ENCODE data around the gene TCAIM.

The TCAIM gene

GRCh38 chr3:44375450-44375849 lies 36.9 kb downstream of the TCAIM start:
- Histone ChIP-seq H3K27ac (ENCODE audit: low read depth, low read length) (no peak overlapping the region), H3K14ac (ENCODE audit: low read length) (no peak overlapping the region), H3K4me2 (ENCODE audit: low read length) (no peak overlapping the region), H3K27me3 (ENCODE audit: insufficient read depth, low read length) (no peaks in the 10 kb centered on the region), H4K91ac (ENCODE audit: low read depth, low read length) (no peak overlapping the region), H2BK12ac (ENCODE audit: low read length) (no peak overlapping the region), H3K79me2 (ENCODE audit: control insufficient read depth, insufficient read depth, low read length, poor library complexity) (no peaks in the 10 kb centered on the region), H3K36me3 (ENCODE audit: control insufficient read depth in 1 of 2, insufficient read depth in 2 of 2, low read length in 2 of 2) (peaks cover 1 to 3% of the 10 kb centered on the region in 2 experiments), H3K9me3 (ENCODE audit: insufficient read depth, low read depth, low read length) (no peaks in the 10 kb centered on the region), H3K4me3 (ENCODE audit: low read depth, low read length) (no peak overlapping the region), H2AFZ (ENCODE audit: insufficient read depth, low read length, poor library complexity) (no peak overlapping the region), H3K4me1 (ENCODE audit: control insufficient read depth in 1 of 2, insufficient read depth in 2 of 2, low read length in 2 of 2) (no peaks in the 10 kb centered on the region), H3K23ac (ENCODE audit: low read length) (no peak overlapping the region), H3K18ac (ENCODE audit: low read length) (no peak overlapping the region), H2AK5ac (ENCODE audit: low read length) (no peak overlapping the region), H2BK5ac (ENCODE audit: low read depth, low read length, poor library complexity) (no peak overlapping the region), H3K4ac (ENCODE audit: low read depth, low read length) (no peak overlapping the region), H4K12ac (ENCODE audit: low read depth, low read length) (no peak overlapping the region), H3K79me1 (ENCODE audit: low read length) (no peaks in the 10 kb centered on the region), H4K8ac (ENCODE audit: low read depth, low read length) (no peak overlapping the region), H2BK120ac (ENCODE audit: insufficient read depth, low read length, poor library complexity) (no peak overlapping the region), H3K9ac (ENCODE audit: low read length) (no peak overlapping the region)
- DNase-seq = no peak
- WGBS (ENCODE audit: extremely low coverage, insufficient coverage, insufficient read length) = no CpG with 5 or more reads among the region's 1 CpG

GRCh38 chr3:44387404-44387803 lies 48.8 kb downstream of the TCAIM start:
- Histone ChIP-seq H3K27me3 (ENCODE audit: insufficient read depth, low read length) (no peaks in the 10 kb centered on the region), H3K23ac (ENCODE audit: low read length) (no peak overlapping the region), H4K12ac (ENCODE audit: low read depth, low read length) (no peak overlapping the region), H3K36me3 (ENCODE audit: control insufficient read depth in 1 of 2, insufficient read depth in 2 of 2, low read length in 2 of 2) (peaks cover 6 to 7% of the 10 kb centered on the region in 2 experiments), H3K9me3 (ENCODE audit: insufficient read depth, low read depth, low read length) (peaks cover 11% of the 10 kb centered on the region), H4K91ac (ENCODE audit: low read depth, low read length) (no peak overlapping the region), H3K18ac (ENCODE audit: low read length) (no peak overlapping the region), H3K79me1 (ENCODE audit: low read length) (no peaks in the 10 kb centered on the region), H2AFZ (ENCODE audit: insufficient read depth, low read length, poor library complexity) (no peak overlapping the region), H3K4me3 (ENCODE audit: low read depth, low read length) (no peak overlapping the region), H2AK5ac (ENCODE audit: low read length) (no peak overlapping the region), H2BK120ac (ENCODE audit: insufficient read depth, low read length, poor library complexity) (no peak overlapping the region), H3K4me1 (ENCODE audit: control insufficient read depth in 1 of 2, insufficient read depth in 2 of 2, low read length in 2 of 2) (no peaks in the 10 kb centered on the region), H4K8ac (ENCODE audit: low read depth, low read length) (no peak overlapping the region), H3K27ac (ENCODE audit: low read depth, low read length) (no peak overlapping the region), H2BK12ac (ENCODE audit: low read length) (no peak overlapping the region), H3K9ac (ENCODE audit: low read length) (no peak overlapping the region), H2BK5ac (ENCODE audit: low read depth, low read length, poor library complexity) (no peak overlapping the region), H3K4ac (ENCODE audit: low read depth, low read length) (no peak overlapping the region), H3K4me2 (ENCODE audit: low read length) (no peak overlapping the region), H3K79me2 (ENCODE audit: control insufficient read depth, insufficient read depth, low read length, poor library complexity) (no peaks in the 10 kb centered on the region), H3K14ac (ENCODE audit: low read length) (no peak overlapping the region)
- WGBS (ENCODE audit: extremely low coverage, insufficient coverage, insufficient read length) = no CpG with 5 or more reads among the region's 7 CpGs
- no peak for DNase-seq

GRCh38 chr3:44392489-44392888 lies 53.9 kb downstream of the TCAIM start:
- Histone ChIP-seq H4K12ac (ENCODE audit: low read depth, low read length) (no peak overlapping the region), H3K79me2 (ENCODE audit: control insufficient read depth, insufficient read depth, low read length, poor library complexity) (no peaks in the 10 kb centered on the region), H3K27me3 (ENCODE audit: insufficient read depth, low read length) (no peaks in the 10 kb centered on the region), H3K4me3 (ENCODE audit: low read depth, low read length) (no peak overlapping the region), H3K14ac (ENCODE audit: low read length) (no peak overlapping the region), H3K9ac (ENCODE audit: low read length) (no peak overlapping the region), H3K79me1 (ENCODE audit: low read length) (no peaks in the 10 kb centered on the region), H3K9me3 (ENCODE audit: insufficient read depth, low read depth, low read length) (no peaks in the 10 kb centered on the region), H2BK12ac (ENCODE audit: low read length) (no peak overlapping the region), H2BK5ac (ENCODE audit: low read depth, low read length, poor library complexity) (no peak overlapping the region), H3K4me2 (ENCODE audit: low read length) (no peak overlapping the region), H4K8ac (ENCODE audit: low read depth, low read length) (no peak overlapping the region), H3K36me3 (ENCODE audit: control insufficient read depth in 1 of 2, insufficient read depth in 2 of 2, low read length in 2 of 2) (peaks cover 0 to 3% of the 10 kb centered on the region in 2 experiments), H3K18ac (ENCODE audit: low read length) (no peak overlapping the region), H3K23ac (ENCODE audit: low read length) (no peak overlapping the region), H2AK5ac (ENCODE audit: low read length) (no peak overlapping the region), H2AFZ (ENCODE audit: insufficient read depth, low read length, poor library complexity) (no peak overlapping the region), H2BK120ac (ENCODE audit: insufficient read depth, low read length, poor library complexity) (no peak overlapping the region), H3K27ac (ENCODE audit: low read depth, low read length) (no peak overlapping the region), H3K4me1 (ENCODE audit: control insufficient read depth in 1 of 2, insufficient read depth in 2 of 2, low read length in 2 of 2) (no peaks in the 10 kb centered on the region), H3K4ac (ENCODE audit: low read depth, low read length) (no peak overlapping the region), H4K91ac (ENCODE audit: low read depth, low read length) (no peak overlapping the region)
- no peak for DNase-seq
- no CpG with 5 or more reads among the region's 1 CpG for WGBS (ENCODE audit: extremely low coverage, insufficient coverage, insufficient read length)

GRCh38 chr3:44395714-44396113 lies 57.1 kb downstream of the TCAIM start:
- Histone ChIP-seq H3K14ac (ENCODE audit: low read length) (no peak overlapping the region), H3K27ac (ENCODE audit: low read depth, low read length) (no peak overlapping the region), H4K8ac (ENCODE audit: low read depth, low read length) (no peak overlapping the region), H4K12ac (ENCODE audit: low read depth, low read length) (no peak overlapping the region), H3K27me3 (ENCODE audit: insufficient read depth, low read length) (no peaks in the 10 kb centered on the region), H3K79me2 (ENCODE audit: control insufficient read depth, insufficient read depth, low read length, poor library complexity) (no peaks in the 10 kb centered on the region), H3K4me1 (ENCODE audit: control insufficient read depth in 1 of 2, insufficient read depth in 2 of 2, low read length in 2 of 2) (no peaks in the 10 kb centered on the region), H2BK12ac (ENCODE audit: low read length) (no peak overlapping the region), H3K18ac (ENCODE audit: low read length) (no peak overlapping the region), H2BK5ac (ENCODE audit: low read depth, low read length, poor library complexity) (no peak overlapping the region), H3K4me3 (ENCODE audit: low read depth, low read length) (no peak overlapping the region), H3K4ac (ENCODE audit: low read depth, low read length) (no peak overlapping the region), H2AFZ (ENCODE audit: insufficient read depth, low read length, poor library complexity) (no peak overlapping the region), H4K91ac (ENCODE audit: low read depth, low read length) (no peak overlapping the region), H2BK120ac (ENCODE audit: insufficient read depth, low read length, poor library complexity) (no peak overlapping the region), H3K9ac (ENCODE audit: low read length) (no peak overlapping the region), H3K9me3 (ENCODE audit: insufficient read depth, low read depth, low read length) (no peaks in the 10 kb centered on the region), H3K36me3 (ENCODE audit: control insufficient read depth in 1 of 2, insufficient read depth in 2 of 2, low read length in 2 of 2) (peaks cover 0 to 1% of the 10 kb centered on the region in 2 experiments), H2AK5ac (ENCODE audit: low read length) (no peak overlapping the region), H3K23ac (ENCODE audit: low read length) (no peak overlapping the region), H3K4me2 (ENCODE audit: low read length) (no peak overlapping the region), H3K79me1 (ENCODE audit: low read length) (no peaks in the 10 kb centered on the region)
- DNase-seq = no peak
- no CpG with 5 or more reads among the region's 9 CpGs for WGBS (ENCODE audit: extremely low coverage, insufficient coverage, insufficient read length)

Data from trophoblast cell (in vitro differentiated cells and primary cell).